ENCODE measurements around the gene GDF15.

DNA sequence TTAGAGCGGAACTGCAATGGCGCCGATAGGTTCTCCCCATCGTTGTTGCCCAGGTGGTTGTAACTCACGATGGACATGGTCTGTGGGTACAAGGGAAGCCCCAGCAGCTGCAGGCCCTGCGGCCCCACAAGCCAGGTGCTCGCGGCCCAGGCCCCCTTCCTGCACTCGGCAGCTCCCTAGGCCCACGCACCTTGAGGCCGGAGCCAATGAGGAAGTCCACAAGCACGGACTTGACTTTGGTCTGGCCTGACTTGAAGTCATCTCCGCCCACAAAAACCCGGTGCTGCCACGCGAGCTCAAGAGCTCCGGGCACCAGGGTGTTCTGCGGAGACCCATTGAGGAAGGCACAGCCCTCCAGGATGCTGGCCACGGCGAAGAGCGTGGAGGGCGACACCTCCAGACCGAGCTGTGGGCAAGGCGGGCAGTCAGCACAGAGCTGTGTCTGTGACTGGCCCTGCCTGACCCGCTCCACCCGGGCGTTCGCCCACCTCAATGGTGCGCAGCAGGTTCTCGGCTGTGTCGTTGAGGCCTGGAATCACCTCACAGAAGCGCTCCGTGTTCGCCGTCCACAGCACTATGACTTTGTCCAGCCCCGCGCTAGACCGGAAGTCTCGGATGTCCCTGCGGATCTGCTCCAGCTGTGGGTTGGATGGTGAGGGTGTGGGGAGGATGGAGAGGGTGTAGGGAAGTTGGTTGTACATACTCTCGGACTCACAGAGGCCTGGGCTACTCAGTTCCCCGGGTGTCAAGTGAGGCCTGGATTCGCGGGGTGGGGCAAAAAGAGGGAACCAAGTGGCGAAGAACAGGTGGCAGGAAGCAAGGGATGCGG is 50.1 kb downstream of the GDF15 start:
- TF ChIP-seq, protein P1, sequence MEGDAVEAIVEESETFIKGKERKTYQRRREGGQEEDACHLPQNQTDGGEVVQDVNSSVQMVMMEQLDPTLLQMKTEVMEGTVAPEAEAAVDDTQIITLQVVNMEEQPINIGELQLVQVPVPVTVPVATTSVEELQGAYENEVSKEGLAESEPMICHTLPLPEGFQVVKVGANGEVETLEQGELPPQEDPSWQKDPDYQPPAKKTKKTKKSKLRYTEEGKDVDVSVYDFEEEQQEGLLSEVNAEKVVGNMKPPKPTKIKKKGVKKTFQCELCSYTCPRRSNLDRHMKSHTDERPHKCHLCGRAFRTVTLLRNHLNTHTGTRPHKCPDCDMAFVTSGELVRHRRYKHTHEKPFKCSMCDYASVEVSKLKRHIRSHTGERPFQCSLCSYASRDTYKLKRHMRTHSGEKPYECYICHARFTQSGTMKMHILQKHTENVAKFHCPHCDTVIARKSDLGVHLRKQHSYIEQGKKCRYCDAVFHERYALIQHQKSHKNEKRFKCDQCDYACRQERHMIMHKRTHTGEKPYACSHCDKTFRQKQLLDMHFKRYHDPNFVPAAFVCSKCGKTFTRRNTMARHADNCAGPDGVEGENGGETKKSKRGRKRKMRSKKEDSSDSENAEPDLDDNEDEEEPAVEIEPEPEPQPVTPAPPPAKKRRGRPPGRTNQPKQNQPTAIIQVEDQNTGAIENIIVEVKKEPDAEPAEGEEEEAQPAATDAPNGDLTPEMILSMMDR (IDR thresholded peaks at IDR 0.05) = no peak
- TF ChIP-seq POLR2A (IDR thresholded peaks at IDR 0.05) = no peak

Measured in adrenal gland (tissue), 5 donors.